ENCODE results near the gene STAU1.
"Not testable (repeated sequence)": the region's sequence is repeated elsewhere in the genome, so short reads cannot be mapped to it uniquely, and the experiment has no call there.

Gene STAU1

DNA sequence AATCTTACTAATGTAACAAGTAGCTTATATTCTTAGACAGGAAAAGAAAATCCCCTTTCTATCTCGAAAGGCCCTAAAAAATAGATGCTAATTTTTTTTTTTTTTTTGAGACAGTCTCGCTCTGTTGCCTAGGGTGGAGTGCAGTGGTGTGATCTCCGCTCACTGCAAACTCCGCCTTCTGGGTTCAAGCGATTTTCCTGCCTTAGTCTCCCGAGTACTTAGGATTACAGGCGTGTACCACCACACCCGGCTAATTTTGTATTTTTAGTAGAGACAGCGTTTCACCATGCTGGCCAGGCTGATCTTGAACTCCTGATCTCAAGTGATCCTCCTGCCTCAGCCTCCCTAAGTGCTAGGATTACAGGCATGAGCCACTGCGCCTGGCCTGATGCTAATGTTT, 19.3 kb downstream of the STAU1 start:
- H3K4me3 ChIP-seq (ENCODE audit: insufficient read depth, low read depth, low read length, poor library complexity, severe bottlenecking); H3K27me3 ChIP-seq (replicated peaks; ENCODE audit: control insufficient read depth, insufficient read depth, low read length, poor library complexity, severe bottlenecking); DNase-seq; H3K27ac ChIP-seq (ENCODE audit: insufficient read depth, low read length, poor library complexity, severe bottlenecking); H3K9me3 ChIP-seq (ENCODE audit: control insufficient read depth, low read length): not testable (repeated sequence)
- H3K4me1 ChIP-seq (ENCODE audit: control insufficient read depth, insufficient read depth, low read length, poor library complexity, severe bottlenecking), result peaks cover 15% of the 10 kb centered on the region
- peaks cover 27% of the 10 kb centered on the region for H3K36me3 ChIP-seq (ENCODE audit: control insufficient read depth, insufficient read depth, low read length)

DNA sequence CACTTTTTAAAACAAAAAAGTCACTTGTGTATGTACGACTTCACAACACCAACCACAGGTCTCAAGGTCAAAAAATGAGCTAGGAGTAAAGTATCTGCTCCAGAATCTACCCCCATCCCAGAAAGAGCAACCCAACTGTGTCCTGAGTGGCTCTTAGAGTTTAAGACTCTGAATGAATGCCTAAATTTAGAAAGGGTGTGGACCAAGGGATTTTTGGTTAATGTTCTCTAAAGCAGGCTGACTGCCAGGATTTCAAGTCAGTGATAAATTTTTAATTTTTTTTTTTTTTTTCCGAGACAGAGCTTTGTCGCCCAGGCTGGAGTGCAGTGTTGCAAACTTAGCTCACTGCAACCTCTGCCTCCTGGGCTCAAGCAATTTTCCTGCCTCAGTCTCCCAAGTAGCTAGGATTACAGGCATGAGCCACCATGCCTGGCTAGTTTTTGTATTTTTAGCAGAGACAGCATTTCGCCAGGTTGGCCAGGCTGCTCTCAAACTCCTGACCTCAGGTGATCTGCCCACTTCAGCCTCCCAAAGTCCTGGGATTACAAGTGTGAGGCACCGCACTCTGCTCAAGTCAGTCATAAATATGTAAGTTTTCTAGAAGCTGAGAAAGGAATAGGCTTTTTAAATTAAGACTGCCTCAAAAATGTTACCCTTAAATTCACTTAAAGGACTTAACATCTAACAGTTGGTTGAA, 20.2 kb downstream of the STAU1 start:
- Histone ChIP-seq H3K4me3 (ENCODE audit: insufficient read depth, low read depth, low read length, poor library complexity, severe bottlenecking) (no peak overlapping the region), H3K9me3 (ENCODE audit: control insufficient read depth, low read length) (no peaks in the 10 kb centered on the region), H3K27me3 (replicated peaks; ENCODE audit: control insufficient read depth, insufficient read depth, low read length, poor library complexity, severe bottlenecking) (no peaks in the 10 kb centered on the region), H3K36me3 (ENCODE audit: control insufficient read depth, insufficient read depth, low read length) (peaks cover 19% of the 10 kb centered on the region), H3K27ac (ENCODE audit: insufficient read depth, low read length, poor library complexity, severe bottlenecking) (no peak overlapping the region), H3K4me1 (ENCODE audit: control insufficient read depth, insufficient read depth, low read length, poor library complexity, severe bottlenecking) (peaks cover 15% of the 10 kb centered on the region)
- DNase-seq, result no peak

GRCh38 chr20:49166534-49167449, 21.3 kb downstream of the STAU1 start:
- Histone ChIP-seq H3K4me1 (ENCODE audit: control insufficient read depth, insufficient read depth, low read length, poor library complexity, severe bottlenecking) (peaks cover 15% of the 10 kb centered on the region), H3K27ac (ENCODE audit: insufficient read depth, low read length, poor library complexity, severe bottlenecking) (no peak overlapping the region), H3K4me3 (ENCODE audit: insufficient read depth, low read depth, low read length, poor library complexity, severe bottlenecking) (no peak overlapping the region), H3K36me3 (ENCODE audit: control insufficient read depth, insufficient read depth, low read length) (peaks cover 19% of the 10 kb centered on the region), H3K27me3 (replicated peaks; ENCODE audit: control insufficient read depth, insufficient read depth, low read length, poor library complexity, severe bottlenecking) (no peaks in the 10 kb centered on the region), H3K9me3 (ENCODE audit: control insufficient read depth, low read length) (no peaks in the 10 kb centered on the region)
- no peak for DNase-seq

DNA sequence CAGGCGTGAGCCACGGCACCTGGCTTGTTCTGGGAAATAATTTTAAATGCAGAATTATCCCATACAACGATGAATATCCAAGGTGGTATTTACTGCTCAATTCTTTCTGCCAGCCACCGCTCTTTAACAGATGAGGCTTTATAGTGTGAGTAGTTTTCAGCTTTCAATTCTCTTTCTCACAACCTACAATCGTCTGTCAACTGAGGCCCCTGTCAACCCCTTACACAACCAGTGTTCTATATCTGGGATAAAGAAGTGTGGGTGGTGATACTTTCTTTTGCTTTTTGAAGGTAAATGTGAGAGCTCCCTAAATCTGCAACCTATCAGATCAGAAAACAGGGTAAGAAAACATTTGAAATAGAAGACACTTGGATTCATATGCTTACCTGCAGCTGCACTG, 22.5 kb downstream of the STAU1 start:
- H3K4me1 ChIP-seq (ENCODE audit: control insufficient read depth, insufficient read depth, low read length, poor library complexity, severe bottlenecking), result peaks cover 15% of the 10 kb centered on the region
- H3K36me3 ChIP-seq (ENCODE audit: control insufficient read depth, insufficient read depth, low read length), result peaks cover 19% of the 10 kb centered on the region
- no peak overlapping the region for H3K4me3 ChIP-seq (ENCODE audit: insufficient read depth, low read depth, low read length, poor library complexity, severe bottlenecking)
- no peaks in the 10 kb centered on the region for H3K27me3 ChIP-seq (replicated peaks; ENCODE audit: control insufficient read depth, insufficient read depth, low read length, poor library complexity, severe bottlenecking)
- H3K27ac ChIP-seq (ENCODE audit: insufficient read depth, low read length, poor library complexity, severe bottlenecking), result no peak overlapping the region
- no peaks in the 10 kb centered on the region for H3K9me3 ChIP-seq (ENCODE audit: control insufficient read depth, low read length)
- DNase-seq, result no peak

GRCh38 chr20:49163696-49164095, 24.4 kb downstream of the STAU1 start:
- peaks cover 15% of the 10 kb centered on the region for H3K4me1 ChIP-seq (ENCODE audit: control insufficient read depth, insufficient read depth, low read length, poor library complexity, severe bottlenecking)
- no peak for DNase-seq
- no peak overlapping the region for H3K27ac ChIP-seq (ENCODE audit: insufficient read depth, low read length, poor library complexity, severe bottlenecking)
- no peaks in the 10 kb centered on the region for H3K27me3 ChIP-seq (replicated peaks; ENCODE audit: control insufficient read depth, insufficient read depth, low read length, poor library complexity, severe bottlenecking)
- no peaks in the 10 kb centered on the region for H3K9me3 ChIP-seq (ENCODE audit: control insufficient read depth, low read length)
- H3K36me3 ChIP-seq (ENCODE audit: control insufficient read depth, insufficient read depth, low read length), result peaks cover 9% of the 10 kb centered on the region
- no peak overlapping the region for H3K4me3 ChIP-seq (ENCODE audit: insufficient read depth, low read depth, low read length, poor library complexity, severe bottlenecking)

DNA sequence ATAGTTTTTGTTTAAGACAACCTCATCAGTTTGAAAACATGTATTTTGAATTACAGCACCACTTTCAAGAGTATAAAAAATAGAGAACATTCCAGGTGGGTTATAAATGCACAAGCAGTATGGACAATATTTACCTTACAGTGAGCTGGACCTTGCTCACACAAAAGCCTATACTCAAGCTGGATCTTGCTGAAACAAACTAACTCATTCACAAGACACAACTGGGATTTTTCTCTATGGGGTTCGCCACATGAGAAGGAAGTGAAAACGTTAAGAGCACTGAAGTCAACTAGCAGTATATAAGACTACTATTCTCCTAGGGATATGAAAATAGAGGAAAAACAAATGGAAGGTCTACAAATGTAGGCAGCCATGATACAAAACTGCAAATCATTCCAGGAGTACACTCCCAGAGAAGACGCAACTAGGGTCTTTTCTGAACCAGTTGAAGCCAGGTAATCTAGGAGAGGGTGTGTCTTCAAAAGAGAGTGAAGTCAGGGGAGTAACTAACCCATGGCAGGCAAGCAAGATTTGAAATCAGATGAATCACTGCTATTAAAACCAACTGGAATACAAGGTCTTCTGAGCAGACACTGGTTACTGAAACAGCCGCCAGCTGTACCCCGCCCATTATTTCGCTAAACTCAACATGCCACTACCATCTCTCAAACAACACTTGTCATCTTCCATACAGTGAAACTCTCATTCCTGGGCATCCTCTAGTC, 26.5 kb downstream of the STAU1 start:
- H3K27me3 ChIP-seq (replicated peaks; ENCODE audit: control insufficient read depth, insufficient read depth, low read length, poor library complexity, severe bottlenecking), result no peaks in the 10 kb centered on the region
- no peaks in the 10 kb centered on the region for H3K9me3 ChIP-seq (ENCODE audit: control insufficient read depth, low read length)
- H3K27ac ChIP-seq (ENCODE audit: insufficient read depth, low read length, poor library complexity, severe bottlenecking), result no peak overlapping the region
- no peak overlapping the region for H3K4me3 ChIP-seq (ENCODE audit: insufficient read depth, low read depth, low read length, poor library complexity, severe bottlenecking)
- peaks cover 3% of the 10 kb centered on the region for H3K4me1 ChIP-seq (ENCODE audit: control insufficient read depth, insufficient read depth, low read length, poor library complexity, severe bottlenecking)
- peaks cover 12% of the 10 kb centered on the region for H3K36me3 ChIP-seq (ENCODE audit: control insufficient read depth, insufficient read depth, low read length)
- DNase-seq, result no peak

DNA sequence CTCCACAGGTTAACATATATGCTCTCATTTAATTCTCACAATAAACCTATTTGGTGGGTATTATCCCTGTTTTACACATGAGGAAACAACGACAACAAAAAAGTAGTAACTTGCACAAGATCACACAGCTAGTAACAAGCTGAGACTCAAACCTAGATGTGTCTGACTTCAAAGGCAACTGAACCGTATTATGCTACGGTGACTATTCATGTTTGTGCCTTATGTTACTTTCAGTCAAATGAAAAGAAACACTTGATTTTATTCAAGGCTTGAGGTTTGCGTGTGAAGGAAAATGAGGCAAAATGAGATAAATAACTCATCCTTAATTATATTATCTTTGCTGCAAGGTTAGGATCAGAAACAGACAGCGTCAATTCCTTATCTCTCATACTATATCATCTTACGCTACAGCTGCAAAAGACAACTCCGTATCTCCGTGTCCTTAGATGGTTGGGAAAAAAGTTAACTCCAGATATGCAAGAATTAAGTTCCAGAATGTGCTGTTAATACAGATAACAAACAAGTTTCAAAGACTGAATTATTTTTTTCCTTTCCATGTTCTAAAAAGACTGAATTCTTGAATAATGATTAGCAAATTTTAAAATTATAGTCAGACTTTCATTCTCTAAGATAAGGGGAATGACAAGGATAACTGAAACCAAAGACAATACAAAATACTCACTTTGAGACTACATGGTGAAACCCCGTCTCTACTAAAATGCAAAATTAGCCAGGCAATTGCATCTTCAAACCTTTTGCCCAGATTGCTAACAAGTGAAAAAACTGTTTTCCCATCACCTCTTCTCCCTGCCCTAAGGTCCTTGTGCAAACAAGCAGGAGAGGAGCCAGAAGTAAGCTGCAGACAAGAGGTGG, 27.8 kb downstream of the STAU1 start:
- no peaks in the 10 kb centered on the region for H3K27me3 ChIP-seq (replicated peaks; ENCODE audit: control insufficient read depth, insufficient read depth, low read length, poor library complexity, severe bottlenecking)
- no peak overlapping the region for H3K27ac ChIP-seq (ENCODE audit: insufficient read depth, low read length, poor library complexity, severe bottlenecking)
- no peaks in the 10 kb centered on the region for H3K9me3 ChIP-seq (ENCODE audit: control insufficient read depth, low read length)
- no peaks in the 10 kb centered on the region for H3K4me1 ChIP-seq (ENCODE audit: control insufficient read depth, insufficient read depth, low read length, poor library complexity, severe bottlenecking)
- no peak for DNase-seq
- peaks cover 3% of the 10 kb centered on the region for H3K36me3 ChIP-seq (ENCODE audit: control insufficient read depth, insufficient read depth, low read length)
- no peak overlapping the region for H3K4me3 ChIP-seq (ENCODE audit: insufficient read depth, low read depth, low read length, poor library complexity, severe bottlenecking)

DNA sequence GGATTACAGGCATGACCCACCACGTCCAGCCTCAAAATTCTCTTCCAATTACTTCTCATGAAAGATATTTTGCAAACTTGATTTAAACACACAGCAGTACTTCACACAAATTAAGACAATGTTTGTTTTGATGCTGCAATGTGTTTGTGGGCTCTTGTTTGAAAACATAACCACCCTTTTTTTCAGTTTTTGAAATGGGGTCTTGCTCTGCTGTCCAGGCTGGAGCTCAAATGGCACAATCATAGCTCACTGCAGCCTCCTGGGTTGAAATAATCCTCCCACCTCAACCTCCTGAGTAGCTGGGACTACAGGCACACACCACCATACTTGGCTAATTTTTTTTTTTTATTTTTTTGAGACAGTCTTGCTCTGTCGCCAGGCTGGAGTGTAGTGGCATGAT, 31.0 kb downstream of the STAU1 start:
- H3K27ac ChIP-seq (ENCODE audit: insufficient read depth, low read length, poor library complexity, severe bottlenecking), result no peak overlapping the region
- DNase-seq, result no peak
- peaks cover 12% of the 10 kb centered on the region for H3K36me3 ChIP-seq (ENCODE audit: control insufficient read depth, insufficient read depth, low read length)
- no peak overlapping the region for H3K4me3 ChIP-seq (ENCODE audit: insufficient read depth, low read depth, low read length, poor library complexity, severe bottlenecking)
- no peaks in the 10 kb centered on the region for H3K9me3 ChIP-seq (ENCODE audit: control insufficient read depth, low read length)
- H3K4me1 ChIP-seq (ENCODE audit: control insufficient read depth, insufficient read depth, low read length, poor library complexity, severe bottlenecking), result no peaks in the 10 kb centered on the region
- no peaks in the 10 kb centered on the region for H3K27me3 ChIP-seq (replicated peaks; ENCODE audit: control insufficient read depth, insufficient read depth, low read length, poor library complexity, severe bottlenecking)

GRCh38 chr20:49156481-49156880, 31.7 kb downstream of the STAU1 start:
- H3K9me3 ChIP-seq (ENCODE audit: control insufficient read depth, low read length), result no peaks in the 10 kb centered on the region
- no peak overlapping the region for H3K4me3 ChIP-seq (ENCODE audit: insufficient read depth, low read depth, low read length, poor library complexity, severe bottlenecking)
- no peaks in the 10 kb centered on the region for H3K4me1 ChIP-seq (ENCODE audit: control insufficient read depth, insufficient read depth, low read length, poor library complexity, severe bottlenecking)
- DNase-seq, result no peak
- no peaks in the 10 kb centered on the region for H3K27me3 ChIP-seq (replicated peaks; ENCODE audit: control insufficient read depth, insufficient read depth, low read length, poor library complexity, severe bottlenecking)
- H3K36me3 ChIP-seq (ENCODE audit: control insufficient read depth, insufficient read depth, low read length), result peaks cover 19% of the 10 kb centered on the region
- H3K27ac ChIP-seq (ENCODE audit: insufficient read depth, low read length, poor library complexity, severe bottlenecking), result no peak overlapping the region

Measured in effector memory CD4-positive, alpha-beta T cell (primary cell).